Natural killer cell treated with Interleukin-12 subunit alpha and Interleukin-12 subunit beta and Interleukin-15 and Interleukin-18, amount 100 ng/mL, for 72 hours (primary cell): ENCODE data around the gene IGFL1. TPM values are rescaled to one million over a fixed set of nuclear protein-coding genes. Genes with fewer than 3 reads are reported as not detected.
"Not testable (repeated sequence)": the region's sequence is repeated elsewhere in the genome, so short reads cannot be mapped to it uniquely, and the experiment has no call there.

Source experiments
- ATAC-seq, 2 donors: fragments of 150-1000 bp; cut with Tn5 transposase in 1 of 2; sonication (Bioruptor Pico), chemical (Tn5 transposase) in 1 of 2; 2 replicates each; pipeline ENCODE4 v1.10.0; 2021
- DNase-seq: peaks from one replicate; pipeline ENCODE4 v3.0.0; 2022; ENCODE audit warnings: low spot score
- H3K27ac Mint-ChIP-seq, 2 donors: 1 replicate in 1 of 2; 2 replicates in 1 of 2; pipeline ENCODE4 v1.8.0; 2022; ENCODE audit warnings: mixed read lengths in 2 of 2, mild to moderate bottlenecking in 1 of 2, moderate library complexity in 1 of 2
- H3K27me3 Mint-ChIP-seq, 2 donors: 1 replicate in 1 of 2; 2 replicates in 1 of 2; pipeline ENCODE4 v1.8.0; 2022; ENCODE audit warnings: mixed read lengths in 2 of 2
- H3K36me3 Mint-ChIP-seq: one replicate; pipeline ENCODE4 v1.8.0; 2022; ENCODE audit warnings: mixed read lengths
- H3K4me1 Mint-ChIP-seq, 2 donors: 1 replicate in 1 of 2; 2 replicates in 1 of 2; pipeline ENCODE4 v1.8.0; 2022; ENCODE audit warnings: low read depth in 2 of 2, mixed read lengths in 2 of 2, mild to moderate bottlenecking in 1 of 2
- H3K4me3 Mint-ChIP-seq: one replicate; pipeline ENCODE4 v1.8.0; 2022; ENCODE audit warnings: mixed read lengths
- H3K9me3 Mint-ChIP-seq: 2 replicates; pipeline ENCODE4 v1.8.0; 2022; ENCODE audit warnings: mixed read lengths
- total RNA-seq, 2 donors: library from RNA; stranded (reverse); gene quantifications; one replicate each; pipeline ENCODE4 v1.2.3, GENCODE V29; 2022

Gene IGFL1
- total RNA-seq, 2 donors from 2014 or later, result not detected

DNA sequence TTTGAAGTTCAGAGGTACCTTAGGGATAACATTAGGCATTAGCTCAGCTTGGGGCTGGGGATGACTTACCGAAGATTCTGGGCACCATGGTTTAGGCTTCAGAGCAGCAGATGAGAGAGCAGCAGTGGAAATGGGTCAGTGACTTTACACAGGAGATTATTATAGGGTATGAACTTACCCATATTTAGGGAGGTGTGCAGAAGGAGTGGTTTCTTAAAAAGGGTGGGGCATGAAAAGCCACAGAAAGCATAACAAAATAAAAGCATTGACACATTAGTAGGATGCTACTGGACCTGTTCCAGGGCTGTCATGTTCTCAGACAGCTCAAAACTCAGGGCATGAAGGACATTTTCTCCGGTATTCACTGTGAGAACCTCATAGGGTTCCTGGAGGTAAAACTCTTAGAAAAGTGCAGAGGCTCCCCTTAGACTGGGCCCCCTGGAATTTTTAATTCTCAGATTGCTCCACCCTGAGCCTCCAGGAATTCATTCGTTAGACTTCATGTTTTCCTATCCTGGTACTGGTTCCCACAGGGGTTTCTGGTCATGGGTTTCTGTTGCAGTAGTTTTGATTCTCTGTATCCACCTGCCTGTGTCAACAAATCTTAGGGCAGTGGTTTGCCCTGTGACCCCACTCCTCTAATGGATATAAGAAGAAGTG is 20.7 kb downstream of the IGFL1 start:
- Mint-ChIP-seq H3K4me1 (peaks cover 4 to 6% of the 10 kb centered on the region in 2 donors), H3K9me3 (no peaks in the 10 kb centered on the region), H3K27me3 (peaks cover 55 to 77% of the 10 kb centered on the region in 2 donors), H3K36me3 (peaks cover 4% of the 10 kb centered on the region), H3K27ac (no peak overlapping the region), H3K4me3 (no peak overlapping the region)
- ATAC-seq (no peak), DNase-seq (no peak)

DNA sequence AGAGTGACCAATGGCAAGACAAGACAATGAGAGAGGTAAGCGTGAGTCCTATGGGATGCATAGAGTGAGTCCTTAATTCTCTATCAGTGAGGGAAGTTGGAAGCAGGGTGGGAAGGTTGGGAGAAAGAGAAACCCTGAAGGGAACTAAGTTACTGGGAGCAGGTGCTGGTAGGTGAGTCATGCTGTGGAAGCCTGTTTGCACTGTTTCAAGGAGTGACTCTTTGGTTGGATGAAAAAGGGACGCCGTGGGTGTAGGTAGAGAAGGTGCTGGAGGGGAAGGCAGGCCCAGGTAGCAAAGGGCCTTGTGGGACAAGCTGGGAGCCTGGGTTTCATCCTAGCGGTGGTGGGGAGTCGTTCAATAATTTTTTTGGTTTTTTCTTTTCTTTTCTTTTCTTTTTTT is 21.9 kb downstream of the IGFL1 start:
- H3K27ac Mint-ChIP-seq, result no peak overlapping the region
- ATAC-seq, result no peak
- H3K4me1 Mint-ChIP-seq, result peaks cover 5 to 6% of the 10 kb centered on the region in 2 donors
- DNase-seq, result no peak
- H3K4me3 Mint-ChIP-seq, result no peak overlapping the region
- peaks cover 5% of the 10 kb centered on the region for H3K36me3 Mint-ChIP-seq
- H3K9me3 Mint-ChIP-seq, result no peaks in the 10 kb centered on the region
- peaks cover 57 to 78% of the 10 kb centered on the region in 2 donors for H3K27me3 Mint-ChIP-seq

DNA sequence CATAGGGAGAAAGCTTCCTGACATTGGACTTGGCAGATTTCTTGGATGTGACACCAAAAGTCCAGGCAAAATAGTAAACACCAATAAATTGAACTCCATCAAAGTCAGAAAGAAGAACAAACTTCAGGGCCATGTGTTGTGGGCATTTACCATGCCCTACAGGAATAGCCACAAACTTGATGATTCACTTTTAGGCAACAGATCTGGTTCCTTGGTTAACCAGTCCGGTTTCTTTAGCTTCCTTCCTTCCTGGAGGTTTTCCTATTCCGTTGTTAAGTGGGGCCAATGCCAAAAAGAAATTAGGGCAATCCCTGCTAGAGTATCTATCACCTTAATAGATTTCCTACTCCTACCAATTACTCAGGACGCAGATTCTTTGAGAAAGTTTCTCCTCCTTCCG is 25.2 kb downstream of the IGFL1 start:
- H3K36me3 Mint-ChIP-seq, result peaks cover 5% of the 10 kb centered on the region
- no peak for ATAC-seq
- H3K27ac Mint-ChIP-seq, result peak overlapping the region in 1 of 2 donors; percentile 32
- H3K4me1 Mint-ChIP-seq, result peaks cover 5 to 6% of the 10 kb centered on the region in 2 donors
- H3K4me3 Mint-ChIP-seq, result no peak overlapping the region
- peaks cover 54 to 70% of the 10 kb centered on the region in 2 donors for H3K27me3 Mint-ChIP-seq
- no peak for DNase-seq
- no peaks in the 10 kb centered on the region for H3K9me3 Mint-ChIP-seq

DNA sequence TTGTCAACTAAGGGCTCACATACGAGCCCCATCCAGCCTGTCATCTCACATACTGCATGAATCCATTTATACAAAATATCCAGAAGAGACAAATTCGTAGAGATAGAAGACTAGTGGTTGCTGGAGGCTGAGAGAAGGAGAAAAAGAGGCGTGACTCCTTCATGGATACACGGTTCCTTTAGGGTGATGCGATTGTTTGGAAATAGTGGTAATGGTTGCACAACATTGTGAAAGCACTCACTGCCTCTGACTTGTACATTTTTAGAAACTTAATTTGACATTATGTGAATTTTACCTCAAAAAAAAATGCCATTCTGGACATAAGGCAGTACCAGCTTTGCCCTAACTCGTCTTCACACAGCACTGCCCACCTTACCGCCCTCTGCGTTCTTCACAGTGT is 27.3 kb downstream of the IGFL1 start:
- peaks cover 5 to 9% of the 10 kb centered on the region in 2 donors for H3K4me1 Mint-ChIP-seq
- no peak for ATAC-seq
- peaks cover 5% of the 10 kb centered on the region for H3K36me3 Mint-ChIP-seq
- DNase-seq, result no peak
- H3K4me3 Mint-ChIP-seq, result no peak overlapping the region
- H3K27ac Mint-ChIP-seq, result no peak overlapping the region
- H3K27me3 Mint-ChIP-seq, result peaks cover 56 to 67% of the 10 kb centered on the region in 2 donors
- no peaks in the 10 kb centered on the region for H3K9me3 Mint-ChIP-seq

DNA sequence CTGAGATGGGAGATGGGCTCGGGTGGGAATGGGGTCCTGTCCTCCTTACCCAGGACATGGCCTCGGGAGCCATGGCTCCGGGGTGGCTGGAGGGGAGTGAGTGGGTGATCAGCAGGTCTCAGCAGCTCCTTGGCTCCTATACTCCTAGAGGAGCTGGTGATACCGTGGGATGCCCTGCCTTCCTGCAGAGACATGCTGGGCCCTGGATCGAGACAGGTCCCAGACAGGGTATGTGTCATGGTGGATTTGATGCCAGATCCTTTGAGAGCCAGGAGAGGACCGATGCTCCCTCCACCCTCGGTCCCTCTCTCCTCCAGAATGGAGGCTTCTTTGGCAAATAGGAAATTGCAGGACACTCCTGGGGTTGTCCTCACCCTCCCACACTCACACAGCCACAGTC is 32.0 kb downstream of the IGFL1 start:
- H3K27ac Mint-ChIP-seq, H3K9me3 Mint-ChIP-seq, H3K4me3 Mint-ChIP-seq, ATAC-seq, DNase-seq, H3K36me3 Mint-ChIP-seq: not testable (repeated sequence)
- Mint-ChIP-seq H3K4me1 (peaks cover 9 to 15% of the 10 kb centered on the region in 2 donors), H3K27me3 (peaks cover 41 to 49% of the 10 kb centered on the region in 2 donors)

DNA sequence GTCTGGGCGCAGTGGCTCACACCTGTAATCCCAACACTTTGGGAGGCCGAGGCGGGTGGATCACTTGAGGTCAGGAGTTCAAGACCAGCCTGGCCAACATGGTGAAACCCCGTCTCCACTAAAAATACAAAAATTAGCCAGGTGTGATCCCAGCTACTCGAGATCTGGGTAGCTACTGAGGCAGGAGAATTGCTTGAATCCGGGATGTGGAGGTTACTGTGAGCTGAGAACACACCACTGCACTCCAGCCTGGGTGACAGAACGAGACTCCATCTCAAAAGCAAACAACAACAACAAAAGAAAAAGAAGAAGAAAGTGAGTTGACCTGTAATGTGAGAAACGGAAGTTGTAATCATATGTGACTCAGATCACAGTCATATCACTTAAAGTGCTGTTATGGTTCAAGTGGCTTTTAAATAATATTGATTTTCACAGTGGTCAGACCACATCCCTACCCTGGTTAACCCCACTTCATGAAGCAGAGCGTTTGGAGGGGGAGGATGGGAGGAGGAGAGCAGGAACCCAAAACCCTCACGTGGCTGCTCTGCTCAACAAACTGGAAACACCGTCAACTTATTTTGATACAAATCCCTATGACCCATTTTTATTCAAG is 33.2 kb downstream of the IGFL1 start:
- Mint-ChIP-seq H3K4me1 (peaks cover 9 to 15% of the 10 kb centered on the region in 2 donors), H3K27me3 (peaks cover 41 to 50% of the 10 kb centered on the region in 2 donors), H3K27ac (peak overlapping the region; percentile 33 to 37), H3K4me3 (peak overlapping the region; percentile 28)
- DNase-seq, result peak; percentile 78
- not testable (repeated sequence) for H3K9me3 Mint-ChIP-seq, H3K36me3 Mint-ChIP-seq
- ATAC-seq, result peak; percentile 94 to 98

DNA sequence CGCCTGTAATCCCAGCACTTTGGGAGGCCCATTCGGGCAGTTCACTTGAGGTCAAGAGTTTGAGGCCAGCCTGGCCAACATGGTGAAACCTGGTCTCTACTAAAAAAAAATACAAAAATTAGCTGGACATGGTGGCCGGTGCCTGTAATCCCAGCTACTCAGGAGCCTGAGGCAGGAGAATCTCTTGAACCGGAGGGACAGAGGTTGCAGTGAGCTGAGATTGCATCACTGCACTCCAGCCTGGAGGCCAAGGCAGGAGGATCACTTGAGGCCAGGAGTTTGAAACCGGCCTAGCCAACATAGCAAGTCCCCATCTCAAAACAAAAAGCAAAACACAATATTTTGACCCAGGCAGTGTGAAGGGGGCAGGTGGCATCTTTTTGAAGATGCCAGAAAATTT is 35.3 kb downstream of the IGFL1 start:
- DNase-seq, H3K4me3 Mint-ChIP-seq, H3K9me3 Mint-ChIP-seq, ATAC-seq, H3K36me3 Mint-ChIP-seq: not testable (repeated sequence)
- peaks cover 14 to 22% of the 10 kb centered on the region in 2 donors for H3K4me1 Mint-ChIP-seq
- H3K27me3 Mint-ChIP-seq, result peaks cover 43 to 60% of the 10 kb centered on the region in 2 donors
- peak overlapping the region in 1 of 2 donors; percentile 12 for H3K27ac Mint-ChIP-seq

DNA sequence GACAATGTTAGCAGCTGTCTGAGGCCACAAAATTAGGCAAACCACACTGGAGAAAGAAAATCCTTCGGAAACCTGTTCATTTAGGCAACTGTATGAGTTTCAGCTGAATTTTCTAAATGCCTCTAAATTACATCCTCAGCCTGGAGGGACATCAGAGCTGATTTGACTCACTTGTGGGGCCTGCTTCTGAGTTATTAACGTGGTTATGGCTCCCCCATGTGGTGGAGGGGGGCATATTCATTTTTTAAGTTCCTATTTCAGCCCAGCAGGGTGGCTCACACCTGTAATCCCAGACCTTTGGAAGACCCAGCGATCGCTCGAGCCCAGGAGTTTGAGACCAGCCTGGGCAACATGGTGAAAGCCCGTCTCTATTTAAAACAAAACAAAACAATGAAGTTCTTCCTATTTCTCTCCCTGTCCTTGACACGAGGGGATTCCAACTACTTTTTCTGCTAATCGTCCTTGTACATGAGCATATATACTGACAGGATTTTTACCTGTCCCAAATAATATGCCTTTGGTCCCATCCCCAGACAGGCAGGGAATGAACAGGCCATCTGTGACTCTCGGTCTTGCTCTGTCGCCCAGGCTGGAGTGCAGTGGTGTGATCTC is 35.8 kb downstream of the IGFL1 start:
- H3K4me3 Mint-ChIP-seq, result no peak overlapping the region
- H3K27ac Mint-ChIP-seq, result peak overlapping the region; percentile 12 to 59
- DNase-seq (peak; percentile 82), ATAC-seq (peak; percentile 72 to 80)
- no peaks in the 10 kb centered on the region for H3K9me3 Mint-ChIP-seq
- H3K4me1 Mint-ChIP-seq, result peaks cover 14 to 22% of the 10 kb centered on the region in 2 donors
- no peaks in the 10 kb centered on the region for H3K36me3 Mint-ChIP-seq
- H3K27me3 Mint-ChIP-seq, result peaks cover 40 to 58% of the 10 kb centered on the region in 2 donors

DNA sequence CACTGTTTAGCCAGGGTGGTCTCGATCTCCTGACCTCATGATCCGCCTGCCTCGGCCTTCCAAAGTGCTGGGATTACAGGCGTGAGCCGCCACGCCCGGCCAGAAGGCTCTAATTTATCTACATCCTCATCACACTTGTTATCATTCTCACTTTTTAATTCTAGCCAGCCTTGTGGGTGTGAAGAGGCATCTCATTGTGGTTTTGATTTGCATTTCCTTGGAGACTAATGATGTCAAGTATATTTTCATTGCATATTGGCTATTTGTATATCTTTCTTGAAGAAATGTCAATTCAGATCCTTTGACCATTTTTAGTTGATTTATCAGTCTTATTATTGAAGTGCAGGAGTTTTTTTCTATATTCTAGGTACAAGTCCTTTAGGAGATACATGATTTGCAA is 39.6 kb downstream of the IGFL1 start:
- no peak for DNase-seq
- no peak for ATAC-seq
- Mint-ChIP-seq H3K4me3 (no peak overlapping the region), H3K27ac (peak overlapping the region in 1 of 2 donors; percentile 11), H3K9me3 (no peaks in the 10 kb centered on the region), H3K4me1 (peaks cover 5 to 10% of the 10 kb centered on the region in 2 donors), H3K27me3 (peaks cover 44 to 62% of the 10 kb centered on the region in 2 donors), H3K36me3 (no peaks in the 10 kb centered on the region)

DNA sequence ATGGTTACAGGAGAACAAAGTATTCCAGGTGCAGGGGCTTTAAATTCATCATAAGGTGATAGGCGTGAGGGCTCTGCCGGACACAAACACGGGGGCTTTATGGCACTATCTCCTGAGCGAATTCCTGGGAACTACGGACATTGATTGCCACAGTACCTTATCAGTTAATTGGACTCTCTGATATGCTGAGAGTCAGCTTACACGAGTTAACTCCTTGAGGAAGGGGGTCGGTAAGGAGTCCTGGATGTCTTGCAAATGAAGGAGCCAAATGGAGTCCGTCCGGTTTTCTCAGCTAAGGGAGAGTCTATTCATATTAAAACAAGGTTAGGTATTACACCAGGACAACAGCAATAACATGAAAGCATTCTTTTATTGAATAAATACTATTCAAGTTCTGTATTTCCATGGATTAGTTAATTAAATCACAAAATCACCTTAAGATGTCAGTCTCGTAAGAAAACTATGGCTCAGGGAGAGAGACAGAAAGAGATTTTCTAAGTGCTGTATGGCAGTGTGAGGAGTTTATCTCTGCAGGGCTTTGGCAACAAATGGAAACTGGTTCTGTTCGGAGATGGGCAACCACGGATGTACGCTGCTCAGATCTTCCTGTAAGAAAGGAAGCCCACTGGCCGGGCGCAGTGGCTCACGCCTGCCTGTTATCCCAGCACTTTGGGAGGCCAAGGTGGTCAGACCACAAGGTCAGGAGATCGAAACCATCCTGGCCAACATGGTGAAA is 41.1 kb downstream of the IGFL1 start:
- Mint-ChIP-seq H3K36me3 (no peaks in the 10 kb centered on the region), H3K9me3 (no peaks in the 10 kb centered on the region), H3K27ac (no peak overlapping the region), H3K4me3 (no peak overlapping the region), H3K4me1 (peaks cover 5 to 7% of the 10 kb centered on the region in 2 donors), H3K27me3 (peaks cover 39 to 56% of the 10 kb centered on the region in 2 donors)
- ATAC-seq (no peak), DNase-seq (no peak)

DNA sequence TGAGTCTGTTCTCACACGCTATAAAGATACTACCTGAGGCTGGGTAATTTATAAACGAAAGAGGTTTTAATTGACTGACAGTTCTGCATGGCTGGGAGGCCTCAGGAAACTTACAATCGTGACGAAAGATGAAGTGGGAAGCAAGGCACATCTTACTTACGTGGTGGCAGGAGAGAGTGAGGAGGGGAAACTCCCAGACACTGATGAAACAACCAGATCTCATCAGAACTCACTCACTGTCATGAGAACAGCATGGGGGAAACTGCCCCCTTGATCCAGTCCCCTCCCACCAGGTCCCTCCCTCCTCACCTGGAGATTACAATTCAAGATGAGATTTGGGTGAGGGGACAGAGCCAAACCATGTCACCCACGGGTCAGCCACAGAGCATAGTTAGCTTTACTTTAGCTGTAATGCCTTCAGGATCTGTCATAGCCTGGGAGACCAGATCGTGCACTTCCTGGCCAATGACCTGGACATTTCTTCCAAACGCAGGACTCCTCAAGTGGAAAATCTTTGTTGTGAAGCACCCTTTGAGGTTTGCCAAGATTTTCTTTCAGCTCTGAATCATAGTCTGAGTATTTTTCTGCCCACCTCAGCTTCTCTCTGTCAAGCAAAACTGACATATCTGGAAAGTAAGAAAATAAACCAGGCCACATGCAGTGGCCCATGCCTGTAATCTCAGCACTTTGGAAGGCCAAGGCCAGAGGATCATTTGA is 42.1 kb downstream of the IGFL1 start:
- DNase-seq (no peak), ATAC-seq (no peak)
- Mint-ChIP-seq H3K4me1 (peaks cover 5 to 7% of the 10 kb centered on the region in 2 donors), H3K27me3 (peaks cover 38 to 47% of the 10 kb centered on the region in 2 donors), H3K27ac (no peak overlapping the region), H3K36me3 (no peaks in the 10 kb centered on the region), H3K9me3 (no peaks in the 10 kb centered on the region), H3K4me3 (no peak overlapping the region)

DNA sequence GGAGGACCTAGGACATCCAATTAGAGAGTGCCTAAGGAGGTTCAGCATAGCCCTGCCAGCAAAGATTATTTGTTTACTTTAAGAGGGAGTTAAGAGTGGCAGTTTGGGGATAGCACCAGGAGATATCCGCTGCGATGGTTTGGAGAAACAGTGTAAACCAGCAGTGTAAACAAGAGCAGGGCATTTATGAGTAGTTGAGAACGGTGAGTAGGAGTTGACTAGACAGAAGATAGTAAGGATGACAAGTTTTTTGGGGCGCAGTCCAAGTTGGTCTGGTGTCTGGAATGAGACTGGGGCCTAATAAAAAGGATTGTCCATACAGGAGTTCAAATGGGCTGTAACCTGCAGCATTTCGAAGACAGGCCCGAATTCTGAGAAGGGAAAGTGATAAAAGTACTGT is 44.4 kb downstream of the IGFL1 start:
- not testable (repeated sequence) for H3K36me3 Mint-ChIP-seq, H3K4me1 Mint-ChIP-seq, DNase-seq, H3K9me3 Mint-ChIP-seq, ATAC-seq, H3K4me3 Mint-ChIP-seq, H3K27ac Mint-ChIP-seq
- H3K27me3 Mint-ChIP-seq, result peaks cover 27 to 37% of the 10 kb centered on the region in 2 donors

DNA sequence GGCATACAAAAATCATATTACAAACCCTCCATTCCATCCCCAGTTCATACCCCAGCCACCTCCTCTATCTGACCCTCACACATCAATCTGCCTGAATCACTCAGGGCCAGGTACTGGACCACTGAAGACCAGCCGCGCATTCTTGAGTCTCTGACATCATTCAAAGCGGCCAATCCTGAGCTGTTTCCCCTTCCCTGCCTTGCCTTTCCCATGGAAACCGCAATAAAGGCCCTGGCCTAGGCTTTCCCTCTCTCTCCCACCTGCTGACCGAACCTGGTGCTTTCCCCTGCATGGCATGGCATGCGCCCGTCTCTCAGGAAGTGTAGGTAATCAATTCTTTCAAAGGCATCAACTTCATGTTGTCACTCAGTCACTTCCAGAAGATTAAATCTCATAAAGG is 49.6 kb downstream of the IGFL1 start:
- ATAC-seq (no peak), DNase-seq (no peak)
- peaks cover 10 to 29% of the 10 kb centered on the region in 2 donors for H3K27me3 Mint-ChIP-seq
- no peaks in the 10 kb centered on the region for H3K4me1 Mint-ChIP-seq
- no peak overlapping the region for H3K4me3 Mint-ChIP-seq
- H3K27ac Mint-ChIP-seq, result no peak overlapping the region
- H3K36me3 Mint-ChIP-seq, result no peaks in the 10 kb centered on the region
- no peaks in the 10 kb centered on the region for H3K9me3 Mint-ChIP-seq
